ENCODE data around the gene MYH11. TPM values are rescaled to one million over a fixed set of nuclear protein-coding genes. Genes with fewer than 3 reads are reported as not detected.
A peak's percentile ranks its signal among the peaks of the same experiment; 100 is the strongest.

Gene MYH11
- total RNA-seq, 1 donor from 2014 or later = 1.9 TPM

DNA sequence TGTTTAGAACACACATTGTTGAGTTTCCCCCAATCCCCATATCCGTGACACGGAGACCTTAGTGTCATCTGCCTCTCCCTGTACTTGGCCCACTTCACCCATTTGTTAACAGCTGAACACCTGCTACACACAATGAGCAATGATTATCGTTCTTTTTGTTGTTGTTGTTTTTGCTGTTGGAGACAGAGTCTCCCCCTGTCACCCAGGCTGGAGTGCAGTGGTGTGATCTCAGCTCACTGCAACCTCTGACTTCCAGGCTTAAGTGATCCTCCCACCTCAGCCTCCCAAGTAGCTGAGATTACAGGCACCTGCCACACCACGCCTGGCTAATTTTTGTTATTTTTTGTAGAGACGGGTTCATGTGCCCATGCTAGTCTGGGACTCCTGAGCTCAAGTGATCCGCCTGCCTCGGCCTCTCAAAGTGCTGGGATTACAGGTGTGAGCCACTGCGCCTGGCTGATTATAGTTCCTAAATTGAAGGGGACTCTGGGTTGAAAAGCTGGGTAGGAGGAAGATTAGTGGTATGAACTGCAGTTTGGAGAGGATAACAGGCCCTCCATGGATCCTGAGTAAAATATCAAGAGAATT, 185.2 kb downstream of the MYH11 start:
- DNase-seq (ENCODE audit: extremely low spot score, unreplicated experiment) = no peak
- peak overlapping the region; percentile 95 for H3K27ac Mint-ChIP-seq (ENCODE audit: unreplicated experiment)

GRCh38 chr16:15667091-15667742, 189.6 kb downstream of the MYH11 start:
- Mint-ChIP-seq H3K4me1 (ENCODE audit: unreplicated experiment) (peaks cover 4% of the 10 kb centered on the region), H3K36me3 (ENCODE audit: unreplicated experiment) (peaks cover 18% of the 10 kb centered on the region), H3K9me3 (ENCODE audit: unreplicated experiment) (no peaks in the 10 kb centered on the region), H3K4me3 (ENCODE audit: unreplicated experiment) (no peak overlapping the region), H3K27me3 (ENCODE audit: unreplicated experiment) (no peaks in the 10 kb centered on the region), H3K27ac (ENCODE audit: unreplicated experiment) (no peak overlapping the region)
- no peak for TF ChIP-seq CTCF (IDR thresholded peaks at IDR 0.05)
- no peak for DNase-seq (ENCODE audit: extremely low spot score, unreplicated experiment)

More for the DNA sequence above, 185.2 kb downstream of the MYH11 start:
- Mint-ChIP-seq H3K4me1 (ENCODE audit: unreplicated experiment) (peaks cover 20% of the 10 kb centered on the region), H3K4me3 (ENCODE audit: unreplicated experiment) (no peak overlapping the region), H3K9me3 (ENCODE audit: unreplicated experiment) (no peaks in the 10 kb centered on the region), H3K36me3 (ENCODE audit: unreplicated experiment) (peaks cover 9% of the 10 kb centered on the region), H3K27me3 (ENCODE audit: unreplicated experiment) (no peaks in the 10 kb centered on the region)
- TF ChIP-seq CTCF (IDR thresholded peaks at IDR 0.05) = no peak

DNA sequence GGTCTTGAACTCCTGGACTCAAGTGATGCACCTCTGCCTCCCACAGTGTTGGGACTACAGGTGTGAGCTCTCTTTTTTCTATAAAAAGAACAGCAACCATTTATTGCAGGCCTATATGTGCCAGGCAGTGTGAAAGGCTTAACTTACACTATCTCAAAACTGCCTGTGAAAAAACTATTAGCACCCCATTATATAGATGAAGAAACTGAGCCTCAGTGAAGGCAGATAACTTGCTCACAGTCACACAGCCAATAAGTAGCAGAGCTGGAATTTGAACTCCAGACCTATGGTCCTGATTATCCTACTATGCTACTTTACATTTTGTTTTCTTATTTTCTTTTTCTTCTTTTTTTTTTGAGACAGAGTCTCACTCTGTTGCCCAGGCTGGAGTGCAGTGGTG, 191.7 kb downstream of the MYH11 start:
- no peak overlapping the region for H3K4me3 Mint-ChIP-seq (ENCODE audit: unreplicated experiment)
- no peak for TF ChIP-seq CTCF (IDR thresholded peaks at IDR 0.05)
- H3K27ac Mint-ChIP-seq (ENCODE audit: unreplicated experiment) = no peak overlapping the region
- H3K4me1 Mint-ChIP-seq (ENCODE audit: unreplicated experiment) = peaks cover 5% of the 10 kb centered on the region
- peaks cover 20% of the 10 kb centered on the region for H3K36me3 Mint-ChIP-seq (ENCODE audit: unreplicated experiment)
- H3K27me3 Mint-ChIP-seq (ENCODE audit: unreplicated experiment) = no peaks in the 10 kb centered on the region
- DNase-seq (ENCODE audit: extremely low spot score, unreplicated experiment) = no peak
- H3K9me3 Mint-ChIP-seq (ENCODE audit: unreplicated experiment) = no peaks in the 10 kb centered on the region

DNA sequence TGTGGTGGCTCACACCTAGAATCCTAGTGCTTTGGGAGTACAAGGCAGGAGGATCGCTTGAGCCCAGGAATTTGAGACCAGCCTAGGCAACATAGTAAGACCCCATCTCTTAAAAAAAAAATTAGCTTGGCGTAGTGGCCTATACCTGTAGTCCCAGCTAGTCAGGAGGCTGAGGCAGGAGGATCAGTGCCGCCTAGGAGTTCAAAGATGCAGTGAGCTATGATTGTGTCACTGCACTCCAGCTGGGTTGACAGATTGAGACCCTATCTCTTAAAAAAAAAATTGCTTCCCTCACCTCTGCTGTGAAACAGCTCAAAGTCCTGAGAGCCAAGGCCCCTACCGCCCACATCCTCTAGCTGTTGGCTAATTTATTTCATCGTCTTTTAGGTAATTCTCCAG, 196.6 kb downstream of the MYH11 start:
- peaks cover 5% of the 10 kb centered on the region for H3K4me1 Mint-ChIP-seq (ENCODE audit: unreplicated experiment)
- no peak for DNase-seq (ENCODE audit: extremely low spot score, unreplicated experiment)
- no peak overlapping the region for H3K4me3 Mint-ChIP-seq (ENCODE audit: unreplicated experiment)
- H3K27ac Mint-ChIP-seq (ENCODE audit: unreplicated experiment) = peak overlapping the region; percentile 1
- H3K9me3 Mint-ChIP-seq (ENCODE audit: unreplicated experiment) = no peaks in the 10 kb centered on the region
- peaks cover 11% of the 10 kb centered on the region for H3K36me3 Mint-ChIP-seq (ENCODE audit: unreplicated experiment)
- TF ChIP-seq CTCF (IDR thresholded peaks at IDR 0.05) = no peak
- H3K27me3 Mint-ChIP-seq (ENCODE audit: unreplicated experiment) = no peaks in the 10 kb centered on the region

DNA sequence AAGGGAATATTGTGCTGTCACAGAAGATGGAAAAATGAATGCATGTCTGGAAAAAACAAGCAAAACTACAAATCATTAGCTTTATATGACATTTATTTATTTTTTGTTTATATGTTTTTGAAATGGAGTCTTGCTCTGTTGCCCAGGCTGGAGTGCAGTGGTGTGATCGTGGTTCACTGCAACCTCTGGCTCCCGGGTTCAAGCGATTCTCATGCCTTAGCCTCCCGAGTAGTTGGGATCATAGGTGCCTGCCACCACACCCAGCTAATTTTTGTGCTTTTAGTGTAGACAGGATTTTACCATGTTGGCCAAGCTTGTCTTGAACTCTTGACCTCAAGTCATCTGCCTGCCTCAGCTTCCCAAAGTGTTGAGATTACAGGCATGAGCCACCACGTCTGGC, 198.3 kb downstream of the MYH11 start:
- no peak for DNase-seq (ENCODE audit: extremely low spot score, unreplicated experiment)
- H3K27me3 Mint-ChIP-seq (ENCODE audit: unreplicated experiment) = no peaks in the 10 kb centered on the region
- peaks cover 9% of the 10 kb centered on the region for H3K4me1 Mint-ChIP-seq (ENCODE audit: unreplicated experiment)
- H3K36me3 Mint-ChIP-seq (ENCODE audit: unreplicated experiment) = peaks cover 11% of the 10 kb centered on the region
- TF ChIP-seq CTCF (IDR thresholded peaks at IDR 0.05) = no peak
- no peaks in the 10 kb centered on the region for H3K9me3 Mint-ChIP-seq (ENCODE audit: unreplicated experiment)
- peak overlapping the region; percentile 44 for H3K27ac Mint-ChIP-seq (ENCODE audit: unreplicated experiment)
- no peak overlapping the region for H3K4me3 Mint-ChIP-seq (ENCODE audit: unreplicated experiment)
